ENCODE data around the gene IWS1.

IWS1 gene

DNA sequence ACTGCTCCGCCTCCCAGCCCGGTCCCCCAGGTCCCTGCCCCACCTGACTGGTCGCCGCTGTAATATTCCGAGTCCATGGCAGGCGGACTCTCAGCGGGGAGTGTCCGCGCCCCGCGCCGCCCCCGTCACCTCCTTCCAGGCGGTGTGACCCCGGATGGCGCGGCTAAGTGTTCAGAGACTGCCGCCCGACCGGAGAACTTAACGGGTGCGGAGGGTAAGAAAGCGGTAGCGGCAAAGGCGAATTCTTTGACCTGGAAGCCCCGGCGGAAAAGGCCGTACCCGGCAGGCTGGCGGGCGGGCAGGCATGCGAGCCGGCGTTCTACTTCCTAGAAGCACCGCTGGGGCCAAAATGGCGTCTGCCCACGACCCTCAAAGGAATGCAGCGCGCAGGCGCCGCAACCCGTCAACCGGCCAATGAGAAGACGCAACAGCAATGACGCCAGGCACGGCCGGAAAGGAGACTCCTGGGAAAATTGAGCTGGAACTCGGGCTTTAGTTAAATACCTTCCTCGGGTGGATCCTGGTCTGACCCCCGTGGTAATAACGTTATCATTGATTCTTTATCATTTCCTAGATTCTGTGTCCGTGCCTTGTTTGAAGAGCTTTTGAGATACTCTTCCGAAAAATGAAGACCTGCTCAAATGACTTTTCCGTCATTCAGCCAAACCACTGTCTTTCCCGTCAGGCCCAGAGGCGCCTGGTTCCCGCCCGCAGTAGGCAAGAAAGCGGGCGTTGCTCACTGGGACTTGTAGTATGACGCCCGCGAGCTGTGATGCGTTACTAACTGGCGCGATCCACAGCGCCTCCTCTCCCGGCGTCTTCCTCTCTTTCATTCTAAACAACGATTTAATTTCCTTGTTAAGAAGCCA lies at the start of gene IWS1:
Gene IWS1, minus strand, starts transcription at position 358 of the 869 bp plus-strand sequence. Its CDS starts 281 bp downstream, at position 77.
- DNase-seq (ENCODE audit: low read depth) = peak; percentile 95
- peak within 1 kb of the TSS; percentile 90 for H3K4me3 ChIP-seq (ENCODE audit: low read length)
- TF ChIP-seq, protein P1, sequence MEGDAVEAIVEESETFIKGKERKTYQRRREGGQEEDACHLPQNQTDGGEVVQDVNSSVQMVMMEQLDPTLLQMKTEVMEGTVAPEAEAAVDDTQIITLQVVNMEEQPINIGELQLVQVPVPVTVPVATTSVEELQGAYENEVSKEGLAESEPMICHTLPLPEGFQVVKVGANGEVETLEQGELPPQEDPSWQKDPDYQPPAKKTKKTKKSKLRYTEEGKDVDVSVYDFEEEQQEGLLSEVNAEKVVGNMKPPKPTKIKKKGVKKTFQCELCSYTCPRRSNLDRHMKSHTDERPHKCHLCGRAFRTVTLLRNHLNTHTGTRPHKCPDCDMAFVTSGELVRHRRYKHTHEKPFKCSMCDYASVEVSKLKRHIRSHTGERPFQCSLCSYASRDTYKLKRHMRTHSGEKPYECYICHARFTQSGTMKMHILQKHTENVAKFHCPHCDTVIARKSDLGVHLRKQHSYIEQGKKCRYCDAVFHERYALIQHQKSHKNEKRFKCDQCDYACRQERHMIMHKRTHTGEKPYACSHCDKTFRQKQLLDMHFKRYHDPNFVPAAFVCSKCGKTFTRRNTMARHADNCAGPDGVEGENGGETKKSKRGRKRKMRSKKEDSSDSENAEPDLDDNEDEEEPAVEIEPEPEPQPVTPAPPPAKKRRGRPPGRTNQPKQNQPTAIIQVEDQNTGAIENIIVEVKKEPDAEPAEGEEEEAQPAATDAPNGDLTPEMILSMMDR (conservative IDR thresholded peaks at IDR 0.05; ENCODE audit: low read length) = peak; percentile 35

DNA sequence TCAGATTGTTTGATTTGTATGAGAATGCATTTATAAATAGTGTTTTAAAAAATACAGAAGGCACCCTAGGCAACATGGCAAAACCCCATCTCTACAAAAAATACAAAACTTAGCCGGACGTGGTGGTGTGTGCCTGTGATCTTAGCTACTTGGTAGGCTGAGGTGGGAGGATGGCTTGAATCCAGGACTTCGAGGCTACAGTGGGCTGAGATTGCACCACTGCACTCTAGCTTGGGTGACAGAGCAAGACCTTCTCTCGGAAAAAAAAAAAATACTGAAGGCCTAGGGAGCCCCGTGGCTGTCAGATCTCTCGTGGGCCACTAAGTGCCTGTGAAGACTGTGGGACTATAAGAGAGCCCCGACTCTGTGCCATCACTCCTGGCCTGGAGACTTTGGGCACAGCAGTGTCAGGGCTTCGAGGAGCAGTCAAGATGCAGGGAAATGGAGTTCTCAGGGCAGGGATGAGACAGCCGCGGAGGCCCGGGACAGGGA lies 49.7 kb upstream of the IWS1 start:
- TF ChIP-seq, protein P1 (conservative IDR thresholded peaks at IDR 0.05; ENCODE audit: low read length) = no peak
- no peak overlapping the region for H3K4me3 ChIP-seq (ENCODE audit: low read length)
- DNase-seq (ENCODE audit: low read depth) = peak; percentile 46

DNA sequence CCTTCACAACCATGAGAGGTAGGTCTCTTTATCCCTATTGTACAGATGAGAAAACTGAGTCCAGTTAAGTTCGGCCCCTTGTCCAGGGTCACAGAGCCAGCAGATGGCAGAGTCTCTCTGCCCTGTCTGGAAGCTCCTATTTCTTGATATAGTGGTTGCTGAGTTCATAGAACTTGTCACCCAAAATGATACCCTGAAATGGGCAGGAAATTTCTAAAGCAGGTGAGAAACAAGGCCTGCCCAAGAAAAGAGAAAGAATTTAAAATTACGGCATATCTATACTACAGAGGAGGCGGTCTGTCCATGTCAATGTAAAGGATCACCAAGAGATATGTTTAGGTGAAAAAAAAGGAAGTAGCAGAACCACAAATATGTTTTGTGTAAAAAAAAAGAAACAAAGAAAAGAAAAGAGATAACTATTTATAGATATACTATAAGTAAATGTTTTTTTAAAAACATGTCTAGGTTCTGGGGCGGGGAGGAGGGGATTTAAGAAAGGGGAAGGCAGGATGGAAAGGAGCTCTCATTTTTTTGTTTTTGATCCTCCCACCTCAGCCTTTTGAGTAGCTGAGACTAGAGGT lies 49.0 kb upstream of the IWS1 start:
- DNase-seq (ENCODE audit: low read depth) = no peak
- no peak overlapping the region for H3K4me3 ChIP-seq (ENCODE audit: low read length)
- TF ChIP-seq, protein P1 (conservative IDR thresholded peaks at IDR 0.05; ENCODE audit: low read length) = no peak

DNA sequence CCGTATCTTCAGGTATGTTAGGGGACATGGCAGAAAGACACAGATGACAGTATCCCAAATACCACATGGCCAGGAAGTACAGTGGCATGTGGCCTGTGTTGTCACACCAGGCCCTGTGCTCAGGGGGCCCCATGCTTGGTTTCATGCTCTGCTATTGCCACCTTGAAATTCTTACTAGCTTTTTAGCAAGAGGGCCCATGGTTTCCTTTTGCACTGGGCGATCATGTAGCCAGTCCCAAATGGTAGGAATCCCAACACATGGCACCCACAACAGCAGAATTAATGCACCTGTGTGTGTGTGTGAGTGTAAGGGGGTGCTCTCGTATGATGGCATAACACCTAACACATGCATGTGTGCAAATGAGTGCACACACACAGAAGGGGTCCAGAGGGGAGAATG lies 48.4 kb upstream of the IWS1 start:
- no peak for DNase-seq (ENCODE audit: low read depth)
- no peak overlapping the region for H3K4me3 ChIP-seq (ENCODE audit: low read length)
- TF ChIP-seq, protein P1 (conservative IDR thresholded peaks at IDR 0.05; ENCODE audit: low read length) = no peak

DNA sequence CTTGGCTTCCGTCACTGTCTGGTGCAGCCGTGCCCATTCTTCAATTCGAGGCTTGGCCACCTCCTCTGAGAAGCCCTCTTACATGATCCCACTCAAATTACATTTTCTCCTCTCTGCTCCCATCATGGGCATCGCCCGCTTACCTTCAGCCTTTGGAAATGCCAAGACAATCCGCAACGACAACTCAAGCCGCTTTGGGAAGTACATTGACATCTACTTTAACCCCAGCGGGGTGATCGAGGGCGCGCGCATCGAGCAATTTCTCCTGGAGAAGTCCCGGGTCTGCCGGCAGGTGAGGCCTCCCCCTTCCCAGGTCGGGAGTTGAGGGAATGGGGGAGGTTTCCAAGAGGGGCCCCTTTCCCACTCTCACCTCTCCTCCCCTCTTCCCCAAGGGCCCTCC lies 47.5 kb upstream of the IWS1 start:
- no peak for DNase-seq (ENCODE audit: low read depth)
- H3K4me3 ChIP-seq (ENCODE audit: low read length) = no peak overlapping the region
- TF ChIP-seq, protein P1 (conservative IDR thresholded peaks at IDR 0.05; ENCODE audit: low read length) = no peak

DNA sequence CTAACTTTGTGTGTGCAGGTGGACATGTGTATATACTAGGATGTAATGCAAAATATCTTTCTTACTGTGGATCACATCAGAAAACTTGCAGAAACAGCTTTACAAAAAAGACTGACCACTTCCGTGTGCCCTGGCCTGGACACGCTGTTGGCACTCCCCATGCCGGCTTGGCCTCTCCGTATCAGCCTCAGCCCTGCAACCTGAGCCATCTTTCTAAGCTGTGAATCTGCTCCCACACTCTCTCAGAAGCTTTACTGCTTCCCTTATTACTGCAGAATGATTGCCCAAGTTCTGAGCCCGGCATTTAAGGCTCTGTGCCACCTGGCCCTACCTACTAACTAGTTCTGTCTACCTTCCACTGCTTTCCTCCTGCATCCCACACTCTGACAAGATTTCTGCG lies 47.0 kb upstream of the IWS1 start:
- H3K4me3 ChIP-seq (ENCODE audit: low read length) = no peak overlapping the region
- TF ChIP-seq, protein P1 (conservative IDR thresholded peaks at IDR 0.05; ENCODE audit: low read length) = no peak
- DNase-seq (ENCODE audit: low read depth) = no peak

Measured in AG10803 (cell line).